ENCODE data around the gene PRKAG2. TPM values are rescaled to one million over a fixed set of nuclear protein-coding genes. Genes with fewer than 3 reads are reported as not detected.

PRKAG2 gene
- total and polyA plus RNA-seq, 2 of the 13 experiments (the other 11 are each of a cell fraction or from before 2014, with no cell fraction given): 0.90 to 1.3 TPM

DNA sequence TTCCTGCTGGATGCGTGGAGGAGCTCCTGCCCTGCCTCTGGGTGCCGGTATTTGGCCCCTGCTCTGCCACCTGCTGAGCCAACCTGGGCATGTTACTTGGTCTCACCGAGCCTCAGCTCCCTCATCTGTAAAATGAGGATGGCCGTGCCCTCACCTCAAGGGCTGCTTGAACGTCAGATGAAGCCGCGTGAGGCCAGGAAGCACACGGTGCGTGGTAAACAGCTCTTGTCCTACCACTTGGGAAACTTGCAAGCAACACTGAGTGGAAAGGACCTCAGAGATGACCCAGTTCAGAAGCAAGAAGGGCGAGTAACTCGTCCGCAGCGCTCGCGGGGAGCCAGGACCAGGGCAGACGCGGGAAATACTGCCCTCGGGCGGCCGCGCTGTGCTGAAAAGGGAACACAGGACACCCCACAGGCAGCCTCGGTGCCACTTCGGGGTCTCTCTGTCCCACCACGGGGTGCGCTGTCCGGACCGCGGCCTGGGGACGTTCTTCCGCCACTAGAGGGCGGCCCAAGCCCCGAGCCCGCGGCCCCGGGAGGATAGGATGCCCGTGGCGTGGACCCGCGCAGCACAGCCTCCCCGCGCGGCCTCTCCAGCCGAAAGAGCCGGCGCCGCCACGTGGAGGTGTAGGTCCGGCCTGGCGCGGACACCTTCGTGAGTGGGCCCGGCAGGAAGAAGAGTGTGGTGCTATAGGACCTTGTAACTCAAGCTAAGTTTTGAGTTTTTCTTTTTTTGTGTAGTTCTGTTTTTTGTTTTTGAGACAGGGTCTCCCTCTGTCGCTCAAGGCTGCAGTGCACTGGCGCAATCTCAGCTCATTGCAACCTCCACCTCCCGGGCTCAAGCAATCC lies 94.1 kb downstream of the PRKAG2 start (continued):
- no peak for TF ChIP-seq CSRNP1 (CRISPR knock-in tag; IDR thresholded peaks at IDR 0.05)
- no peak for TF ChIP-seq TBP (CRISPR knock-in tag; IDR thresholded peaks at IDR 0.05)
- TF ChIP-seq HNRNPK (IDR thresholded peaks at IDR 0.05; ENCODE audit: low read depth, low read length, poor library complexity, severe bottlenecking): no peak
- 0 out of 2 replicates have a peak, but pooled peaks have one; percentile 34 for TF ChIP-seq DNMT1 (CRISPR knock-in tag; IDR thresholded peaks at IDR 0.05)
- TF ChIP-seq, protein P1, sequence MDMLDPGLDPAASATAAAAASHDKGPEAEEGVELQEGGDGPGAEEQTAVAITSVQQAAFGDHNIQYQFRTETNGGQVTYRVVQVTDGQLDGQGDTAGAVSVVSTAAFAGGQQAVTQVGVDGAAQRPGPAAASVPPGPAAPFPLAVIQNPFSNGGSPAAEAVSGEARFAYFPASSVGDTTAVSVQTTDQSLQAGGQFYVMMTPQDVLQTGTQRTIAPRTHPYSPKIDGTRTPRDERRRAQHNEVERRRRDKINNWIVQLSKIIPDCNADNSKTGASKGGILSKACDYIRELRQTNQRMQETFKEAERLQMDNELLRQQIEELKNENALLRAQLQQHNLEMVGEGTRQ (IDR thresholded peaks at IDR 0.05; ENCODE audit: low read depth, low read length): no peak
- TF ChIP-seq, protein P1 (CRISPR knock-in tag; IDR thresholded peaks at IDR 0.05; ENCODE audit: borderline replicate concordance): no peak
- no peak for TF ChIP-seq ZNF713 (CRISPR knock-in tag; IDR thresholded peaks at IDR 0.05)
- TF ChIP-seq BRCA1 (CRISPR knock-in tag; IDR thresholded peaks at IDR 0.05): no peak
- TF ChIP-seq STAG1 (CRISPR knock-in tag; IDR thresholded peaks at IDR 0.05): peak; percentile 72
- TF ChIP-seq E2F5 (CRISPR knock-in tag; conservative IDR thresholded peaks at IDR 0.05): 0 out of 2 replicates have a peak, but pooled peaks have one; percentile 50
- TF ChIP-seq ZNF883 (CRISPR knock-in tag; IDR thresholded peaks at IDR 0.05; ENCODE audit: not compliant biosample characterization): peak; percentile 33
- TF ChIP-seq SMAD1 (CRISPR knock-in tag; IDR thresholded peaks at IDR 0.05; ENCODE audit: borderline replicate concordance, low read depth): peak; percentile 51; the same call in 1 of the 2 replicates
- TF ChIP-seq ZNF768 (CRISPR knock-in tag; IDR thresholded peaks at IDR 0.05): peak; percentile 48; the same call in 1 of the 2 replicates
- no peak for TF ChIP-seq ZNF292 (CRISPR knock-in tag; IDR thresholded peaks at IDR 0.05; ENCODE audit: borderline replicate concordance, low read depth)
- TF ChIP-seq EP300 (IDR thresholded peaks at IDR 0.05; ENCODE audit: low read depth in 2 of 2, low read length in 2 of 2): no peak
- no peak for TF ChIP-seq EP300 (CRISPR knock-in tag; IDR thresholded peaks at IDR 0.05; ENCODE audit: borderline replicate concordance)
- TF ChIP-seq CTCF (CRISPR knock-in tag; IDR thresholded peaks at IDR 0.05): peak; percentile 88
- peak; percentile 30; the same call in 1 of the 2 replicates for TF ChIP-seq SP4 (CRISPR knock-in tag; IDR thresholded peaks at IDR 0.05)
- 0 out of 2 replicates have a peak, but pooled peaks have one; percentile 40 for TF ChIP-seq ZNF501 (CRISPR knock-in tag; IDR thresholded peaks at IDR 0.05)
- TF ChIP-seq RAD21 (CRISPR knock-in tag; IDR thresholded peaks at IDR 0.05): peak; percentile 83
- TF ChIP-seq EZH2 (conservative IDR thresholded peaks at IDR 0.05; ENCODE audit: low read depth, low read length): no peak
